GM12891 (cell line): ENCODE results near the gene SULT4A1.

Source experiments
- POLR2A ChIP-seq: IDR thresholded peaks from 2 replicates; pipeline ENCODE4 v1.6.1; 2011; ENCODE audit warnings: low read depth, low read length, control low read depth
- SPI1 ChIP-seq: IDR thresholded peaks from 2 replicates; pipeline ENCODE4 v1.6.1; 2011; ENCODE audit warnings: low read depth, low read length, control low read depth
- TAF1 ChIP-seq: IDR thresholded peaks from 2 replicates; pipeline ENCODE4 v1.6.1; 2011; ENCODE audit warnings: low read depth, low read length, control low read depth

- no peak for TF ChIP-seq SPI1
- no peak for TF ChIP-seq TAF1
- TF ChIP-seq POLR2A = no peak
Measured at GRCh38 chr22:43905681-43906080, 43.4 kb upstream of the SULT4A1 start.
